ENCODE results near the gene PRKAG3.

GRCh38 chr2:218815244-218815637, 16.4 kb downstream of the PRKAG3 start:
- TF ChIP-seq CTCF (conservative IDR thresholded peaks at IDR 0.05; ENCODE audit: low read depth in 2 of 2) = no peak
- no peak for TF ChIP-seq CREB1 (CRISPR knock-in tag; IDR thresholded peaks at IDR 0.05; ENCODE audit: low read depth)
- TF ChIP-seq POLR2AphosphoS5 (IDR thresholded peaks at IDR 0.05; ENCODE audit: low read depth) = no peak
- no peak for TF ChIP-seq REST (IDR thresholded peaks at IDR 0.05; ENCODE audit: unreplicated experiment)
- no peak for TF ChIP-seq NANOG (IDR thresholded peaks at IDR 0.05; ENCODE audit: borderline replicate concordance)
